ENCODE measurements around the gene ZDHHC8. TPM values are rescaled to one million over a fixed set of nuclear protein-coding genes. Genes with fewer than 3 reads are reported as not detected.

The ZDHHC8 gene
- total RNA-seq, 1 donor from 2014 or later: 108 TPM

DNA sequence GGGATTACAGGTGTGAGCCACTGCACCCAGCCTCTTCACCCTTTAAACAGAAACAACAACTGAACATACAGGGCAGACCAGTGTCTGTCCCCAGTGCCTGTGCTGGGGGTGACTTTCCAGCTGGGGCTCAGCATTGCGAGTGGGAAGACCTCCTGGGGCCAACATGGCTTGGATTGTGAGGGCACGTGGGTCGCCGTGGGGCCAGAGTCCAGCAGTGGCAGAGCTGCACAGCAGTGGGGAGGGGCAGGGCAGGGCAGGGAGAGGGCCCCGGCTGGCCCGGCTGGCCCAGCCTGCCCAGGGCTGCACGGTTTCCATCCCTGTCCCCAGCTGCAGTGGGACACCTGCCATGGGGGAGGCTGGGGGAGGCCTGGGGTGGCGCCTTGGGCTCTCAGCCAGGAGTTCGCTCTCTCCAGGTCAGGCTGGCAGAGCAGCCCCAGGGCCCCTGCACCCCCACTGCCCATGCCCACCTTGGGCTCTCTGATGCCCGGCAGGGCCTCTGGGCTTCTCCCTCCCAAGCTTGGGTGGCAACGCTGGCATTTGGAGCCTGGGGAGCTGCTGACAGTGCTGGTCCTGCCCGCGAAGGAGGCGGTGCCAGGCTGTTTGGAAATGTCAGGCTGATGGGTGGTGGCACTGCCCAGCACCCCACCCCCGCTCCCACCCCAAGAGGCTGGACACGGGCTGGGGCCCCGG is 49.7 kb downstream of the ZDHHC8 start:
- H3K27ac Mint-ChIP-seq (ENCODE audit: unreplicated experiment): no peak overlapping the region
- H3K4me1 Mint-ChIP-seq (ENCODE audit: unreplicated experiment): no peaks in the 10 kb centered on the region
- H3K9me3 Mint-ChIP-seq (ENCODE audit: unreplicated experiment): no peaks in the 10 kb centered on the region
- no peak for DNase-seq (ENCODE audit: extremely low spot score, unreplicated experiment)
- H3K4me3 Mint-ChIP-seq (ENCODE audit: unreplicated experiment): no peak overlapping the region
- TF ChIP-seq, protein P1, sequence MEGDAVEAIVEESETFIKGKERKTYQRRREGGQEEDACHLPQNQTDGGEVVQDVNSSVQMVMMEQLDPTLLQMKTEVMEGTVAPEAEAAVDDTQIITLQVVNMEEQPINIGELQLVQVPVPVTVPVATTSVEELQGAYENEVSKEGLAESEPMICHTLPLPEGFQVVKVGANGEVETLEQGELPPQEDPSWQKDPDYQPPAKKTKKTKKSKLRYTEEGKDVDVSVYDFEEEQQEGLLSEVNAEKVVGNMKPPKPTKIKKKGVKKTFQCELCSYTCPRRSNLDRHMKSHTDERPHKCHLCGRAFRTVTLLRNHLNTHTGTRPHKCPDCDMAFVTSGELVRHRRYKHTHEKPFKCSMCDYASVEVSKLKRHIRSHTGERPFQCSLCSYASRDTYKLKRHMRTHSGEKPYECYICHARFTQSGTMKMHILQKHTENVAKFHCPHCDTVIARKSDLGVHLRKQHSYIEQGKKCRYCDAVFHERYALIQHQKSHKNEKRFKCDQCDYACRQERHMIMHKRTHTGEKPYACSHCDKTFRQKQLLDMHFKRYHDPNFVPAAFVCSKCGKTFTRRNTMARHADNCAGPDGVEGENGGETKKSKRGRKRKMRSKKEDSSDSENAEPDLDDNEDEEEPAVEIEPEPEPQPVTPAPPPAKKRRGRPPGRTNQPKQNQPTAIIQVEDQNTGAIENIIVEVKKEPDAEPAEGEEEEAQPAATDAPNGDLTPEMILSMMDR (IDR thresholded peaks at IDR 0.05): no peak
- no peaks in the 10 kb centered on the region for H3K36me3 Mint-ChIP-seq (ENCODE audit: unreplicated experiment)
- peaks cover 8% of the 10 kb centered on the region for H3K27me3 Mint-ChIP-seq (ENCODE audit: unreplicated experiment)

DNA sequence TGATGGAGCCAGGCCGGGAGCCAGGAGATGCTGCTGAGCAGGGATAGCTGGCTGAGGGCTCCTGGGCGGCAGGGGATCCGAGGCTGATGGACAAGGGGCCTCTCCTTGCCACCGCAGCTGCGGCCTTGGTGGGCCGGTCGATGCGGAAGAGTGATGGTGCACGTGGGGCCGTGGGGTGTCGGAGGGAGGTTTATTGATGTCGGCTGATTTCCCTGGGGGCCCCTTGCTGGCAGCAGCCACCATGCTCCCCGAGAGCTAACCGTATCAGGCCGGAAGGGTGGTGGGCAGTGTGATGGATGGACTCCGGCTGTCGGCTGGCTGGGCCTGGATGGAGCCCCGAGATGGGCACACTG is 50.3 kb downstream of the ZDHHC8 start:
- H3K4me1 Mint-ChIP-seq (ENCODE audit: unreplicated experiment): no peaks in the 10 kb centered on the region
- no peaks in the 10 kb centered on the region for H3K9me3 Mint-ChIP-seq (ENCODE audit: unreplicated experiment)
- no peak overlapping the region for H3K27ac Mint-ChIP-seq (ENCODE audit: unreplicated experiment)
- no peak for DNase-seq (ENCODE audit: extremely low spot score, unreplicated experiment)
- peaks cover 11% of the 10 kb centered on the region for H3K27me3 Mint-ChIP-seq (ENCODE audit: unreplicated experiment)
- TF ChIP-seq, protein P1 (IDR thresholded peaks at IDR 0.05): no peak
- no peak overlapping the region for H3K4me3 Mint-ChIP-seq (ENCODE audit: unreplicated experiment)
- no peaks in the 10 kb centered on the region for H3K36me3 Mint-ChIP-seq (ENCODE audit: unreplicated experiment)

DNA sequence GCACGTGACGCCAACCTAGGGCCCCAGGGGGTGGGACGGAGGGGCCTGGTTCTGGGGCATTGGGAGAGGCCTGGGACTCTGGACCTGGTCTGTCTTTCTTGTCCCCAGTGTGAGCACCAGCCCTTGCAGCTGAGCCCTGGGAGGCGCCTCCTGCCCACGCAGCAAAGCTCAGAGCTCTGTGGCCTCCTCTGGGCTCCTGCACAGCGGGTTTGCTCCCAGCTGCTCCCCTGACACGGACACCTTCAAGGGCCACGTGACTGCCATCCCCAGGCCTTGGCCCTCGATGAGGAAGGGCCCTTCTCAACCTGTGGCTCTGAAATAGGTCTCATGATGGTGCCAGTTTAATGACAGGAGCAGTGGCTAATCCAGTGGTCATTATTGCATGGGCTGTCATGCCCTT is 50.8 kb downstream of the ZDHHC8 start:
- no peak for DNase-seq (ENCODE audit: extremely low spot score, unreplicated experiment)
- H3K36me3 Mint-ChIP-seq (ENCODE audit: unreplicated experiment): no peaks in the 10 kb centered on the region
- peaks cover 8% of the 10 kb centered on the region for H3K27me3 Mint-ChIP-seq (ENCODE audit: unreplicated experiment)
- no peaks in the 10 kb centered on the region for H3K9me3 Mint-ChIP-seq (ENCODE audit: unreplicated experiment)
- no peaks in the 10 kb centered on the region for H3K4me1 Mint-ChIP-seq (ENCODE audit: unreplicated experiment)
- TF ChIP-seq, protein P1 (IDR thresholded peaks at IDR 0.05): no peak
- no peak overlapping the region for H3K27ac Mint-ChIP-seq (ENCODE audit: unreplicated experiment)
- H3K4me3 Mint-ChIP-seq (ENCODE audit: unreplicated experiment): no peak overlapping the region

DNA sequence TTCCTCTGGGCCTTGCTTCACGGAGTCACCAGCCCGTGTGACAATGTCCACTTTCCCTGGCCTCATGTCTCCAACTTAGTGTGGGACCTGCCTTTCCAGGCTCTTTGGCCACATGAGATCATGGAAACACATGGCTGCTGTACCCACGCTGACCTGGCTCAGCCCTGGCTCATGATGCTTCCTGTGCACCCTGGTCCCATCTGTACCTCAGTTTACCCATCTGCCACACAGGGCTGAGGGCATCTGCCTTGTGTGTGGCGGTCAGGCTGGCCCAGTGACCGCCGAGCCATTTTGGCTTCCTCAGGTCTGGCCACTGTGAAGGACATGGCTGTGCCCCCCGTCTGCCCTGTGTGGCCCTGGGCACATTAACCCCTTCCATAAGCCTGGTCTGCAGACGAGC is 51.5 kb downstream of the ZDHHC8 start:
- Mint-ChIP-seq H3K36me3 (ENCODE audit: unreplicated experiment) (no peaks in the 10 kb centered on the region), H3K27ac (ENCODE audit: unreplicated experiment) (no peak overlapping the region), H3K27me3 (ENCODE audit: unreplicated experiment) (peaks cover 6% of the 10 kb centered on the region), H3K4me1 (ENCODE audit: unreplicated experiment) (no peaks in the 10 kb centered on the region), H3K4me3 (ENCODE audit: unreplicated experiment) (no peak overlapping the region), H3K9me3 (ENCODE audit: unreplicated experiment) (no peaks in the 10 kb centered on the region)
- TF ChIP-seq, protein P1 (IDR thresholded peaks at IDR 0.05): no peak
- DNase-seq (ENCODE audit: extremely low spot score, unreplicated experiment): no peak

DNA sequence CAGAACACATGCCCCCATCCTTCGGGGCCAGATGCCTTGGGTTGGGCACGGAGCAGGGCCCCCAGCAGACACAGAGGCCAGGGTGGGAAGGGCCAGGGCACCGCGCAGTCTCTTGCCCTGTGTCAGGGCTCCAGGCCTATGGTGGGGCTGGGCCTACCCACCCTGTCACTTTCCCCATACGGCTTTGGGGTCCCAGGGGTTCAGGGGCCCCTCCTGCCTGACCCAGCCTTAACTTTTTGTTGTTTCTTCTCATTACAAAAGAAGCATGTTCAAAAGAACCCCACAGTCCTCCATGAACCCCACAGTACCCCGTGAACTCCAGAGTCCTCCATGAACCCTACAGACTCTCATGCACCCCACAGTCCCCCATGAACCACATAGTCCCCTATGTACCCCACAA is 52.2 kb downstream of the ZDHHC8 start:
- no peak overlapping the region for H3K27ac Mint-ChIP-seq (ENCODE audit: unreplicated experiment)
- TF ChIP-seq, protein P1 (IDR thresholded peaks at IDR 0.05): no peak
- no peak for DNase-seq (ENCODE audit: extremely low spot score, unreplicated experiment)
- no peaks in the 10 kb centered on the region for H3K4me1 Mint-ChIP-seq (ENCODE audit: unreplicated experiment)
- H3K4me3 Mint-ChIP-seq (ENCODE audit: unreplicated experiment): no peak overlapping the region
- H3K9me3 Mint-ChIP-seq (ENCODE audit: unreplicated experiment): no peaks in the 10 kb centered on the region
- no peaks in the 10 kb centered on the region for H3K36me3 Mint-ChIP-seq (ENCODE audit: unreplicated experiment)
- peaks cover 6% of the 10 kb centered on the region for H3K27me3 Mint-ChIP-seq (ENCODE audit: unreplicated experiment)
